ENCODE data around the gene RNF217.

Gene RNF217

DNA sequence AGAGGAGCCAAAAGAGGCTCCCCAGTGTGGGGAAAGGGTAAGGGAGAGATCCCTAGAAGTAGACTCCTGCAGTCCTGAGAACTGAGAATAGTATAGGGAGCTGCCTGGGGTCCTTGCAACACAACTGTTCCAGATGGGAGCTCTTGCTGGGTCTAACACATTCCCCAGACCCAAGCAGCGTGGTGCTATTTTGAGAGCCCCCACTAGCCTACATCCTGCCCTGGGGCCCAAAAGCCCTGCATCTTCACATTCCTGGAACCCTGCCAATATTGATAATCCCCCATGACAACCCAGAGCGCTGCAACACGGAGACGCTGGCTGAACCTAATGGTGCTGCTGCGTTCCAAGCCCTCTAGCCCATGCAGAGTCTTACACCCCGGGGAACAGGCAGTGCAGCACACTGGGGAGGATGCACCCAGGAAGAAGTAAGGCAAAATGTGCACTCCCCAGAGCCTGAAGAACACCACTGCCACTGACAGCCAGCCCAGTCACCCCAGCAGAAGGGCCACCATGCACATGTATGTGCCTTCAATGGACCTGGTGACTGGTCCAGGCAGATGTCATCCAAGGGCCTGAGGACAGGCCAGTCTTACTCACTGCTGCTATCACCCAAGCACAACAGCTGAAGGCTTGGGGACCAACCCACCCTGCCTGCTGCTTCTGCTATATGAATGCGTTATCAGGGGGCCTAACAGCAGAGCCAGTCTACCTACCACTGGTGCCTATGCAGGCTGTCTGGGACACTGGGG lies 7.0 kb upstream of the RNF217 start:
- H3K4me3 ChIP-seq (replicated peaks in 1 of 2; ENCODE audit: low read depth in 2 of 2, low read length in 2 of 2), result no peak overlapping the region
- peak in 1 of 2 donors; percentile 60 for DNase-seq (ENCODE audit: low read depth in 2 of 2)
- TF ChIP-seq, protein P1, sequence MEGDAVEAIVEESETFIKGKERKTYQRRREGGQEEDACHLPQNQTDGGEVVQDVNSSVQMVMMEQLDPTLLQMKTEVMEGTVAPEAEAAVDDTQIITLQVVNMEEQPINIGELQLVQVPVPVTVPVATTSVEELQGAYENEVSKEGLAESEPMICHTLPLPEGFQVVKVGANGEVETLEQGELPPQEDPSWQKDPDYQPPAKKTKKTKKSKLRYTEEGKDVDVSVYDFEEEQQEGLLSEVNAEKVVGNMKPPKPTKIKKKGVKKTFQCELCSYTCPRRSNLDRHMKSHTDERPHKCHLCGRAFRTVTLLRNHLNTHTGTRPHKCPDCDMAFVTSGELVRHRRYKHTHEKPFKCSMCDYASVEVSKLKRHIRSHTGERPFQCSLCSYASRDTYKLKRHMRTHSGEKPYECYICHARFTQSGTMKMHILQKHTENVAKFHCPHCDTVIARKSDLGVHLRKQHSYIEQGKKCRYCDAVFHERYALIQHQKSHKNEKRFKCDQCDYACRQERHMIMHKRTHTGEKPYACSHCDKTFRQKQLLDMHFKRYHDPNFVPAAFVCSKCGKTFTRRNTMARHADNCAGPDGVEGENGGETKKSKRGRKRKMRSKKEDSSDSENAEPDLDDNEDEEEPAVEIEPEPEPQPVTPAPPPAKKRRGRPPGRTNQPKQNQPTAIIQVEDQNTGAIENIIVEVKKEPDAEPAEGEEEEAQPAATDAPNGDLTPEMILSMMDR (IDR thresholded peaks at IDR 0.05; ENCODE audit: low read depth, low read length), result no peak

DNA sequence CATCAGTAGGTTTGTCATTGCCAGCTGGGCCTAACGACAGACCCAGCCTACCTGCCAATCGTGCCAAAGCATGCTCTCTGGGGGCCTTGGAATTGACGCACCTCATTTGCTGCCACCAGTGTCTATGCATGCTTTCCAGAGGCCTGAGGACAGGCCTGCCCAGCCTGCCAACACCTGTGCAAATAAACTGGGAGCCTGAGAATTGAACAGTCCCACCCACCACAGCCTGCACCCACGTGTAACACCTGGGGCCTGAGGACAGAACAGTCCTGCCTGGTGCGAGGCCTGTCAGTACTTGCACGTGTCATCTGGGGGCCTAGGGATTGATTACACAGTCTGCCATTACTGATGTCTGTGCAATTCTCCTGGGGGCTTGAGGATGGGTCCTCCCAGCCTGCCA lies 6.2 kb upstream of the RNF217 start:
- TF ChIP-seq, protein P1 (IDR thresholded peaks at IDR 0.05; ENCODE audit: low read depth, low read length), result no peak
- no peak for DNase-seq (ENCODE audit: low read depth in 2 of 2)
- no peak overlapping the region for H3K4me3 ChIP-seq (replicated peaks in 1 of 2; ENCODE audit: low read depth in 2 of 2, low read length in 2 of 2)

DNA sequence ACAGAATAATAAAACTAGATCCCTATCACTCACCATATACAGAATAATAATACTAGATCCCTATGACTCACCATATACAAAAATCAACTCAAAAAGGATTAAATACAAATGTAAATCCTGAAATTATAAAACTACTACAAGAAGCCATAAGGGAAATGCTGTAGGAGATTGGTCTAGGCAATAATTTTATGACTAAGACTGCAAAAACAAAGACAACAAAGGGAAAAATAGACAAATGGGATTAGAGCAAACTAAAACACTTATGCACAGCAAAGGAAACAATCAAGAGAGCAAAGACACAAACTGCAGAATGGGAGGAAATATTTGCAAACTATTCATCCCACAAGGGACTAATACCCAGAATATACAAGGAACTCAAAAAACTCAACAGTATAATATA lies 4.1 kb upstream of the RNF217 start:
- H3K4me3 ChIP-seq (replicated peaks in 1 of 2; ENCODE audit: low read depth in 2 of 2, low read length in 2 of 2), result no peak overlapping the region
- TF ChIP-seq, protein P1 (IDR thresholded peaks at IDR 0.05; ENCODE audit: low read depth, low read length), result no peak
- DNase-seq (ENCODE audit: low read depth in 2 of 2), result peak in 1 of 2 donors; percentile 30

DNA sequence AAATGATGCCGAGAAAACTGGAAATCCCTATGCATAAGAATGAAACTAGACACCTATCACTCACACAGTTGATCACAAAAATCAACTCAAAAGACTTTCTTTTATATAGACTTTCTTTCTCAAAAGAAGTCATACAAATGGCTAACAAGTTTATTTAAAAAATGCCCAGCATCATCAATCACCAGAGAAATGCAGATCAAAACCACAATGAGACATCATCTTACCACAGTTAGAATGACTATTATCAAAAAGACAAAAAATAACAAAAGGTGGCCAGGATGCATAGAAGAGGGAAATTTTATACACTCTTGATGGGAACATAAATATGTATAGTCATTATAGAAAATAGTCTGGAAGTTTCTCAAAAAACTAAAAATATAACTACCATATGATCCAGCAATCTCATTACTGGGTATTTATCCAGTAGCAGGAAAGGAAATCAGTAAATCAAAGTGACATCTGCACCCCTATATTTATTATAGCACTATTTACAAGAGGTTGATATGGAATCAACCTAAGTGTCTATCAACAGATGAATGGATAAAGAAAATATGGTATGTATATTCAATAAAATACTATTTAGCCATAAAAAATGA lies 3.4 kb upstream of the RNF217 start:
- peak; percentile 33 to 83 for DNase-seq (ENCODE audit: low read depth in 2 of 2)
- no peak overlapping the region for H3K4me3 ChIP-seq (replicated peaks in 1 of 2; ENCODE audit: low read depth in 2 of 2, low read length in 2 of 2)
- TF ChIP-seq, protein P1 (IDR thresholded peaks at IDR 0.05; ENCODE audit: low read depth, low read length), result no peak

DNA sequence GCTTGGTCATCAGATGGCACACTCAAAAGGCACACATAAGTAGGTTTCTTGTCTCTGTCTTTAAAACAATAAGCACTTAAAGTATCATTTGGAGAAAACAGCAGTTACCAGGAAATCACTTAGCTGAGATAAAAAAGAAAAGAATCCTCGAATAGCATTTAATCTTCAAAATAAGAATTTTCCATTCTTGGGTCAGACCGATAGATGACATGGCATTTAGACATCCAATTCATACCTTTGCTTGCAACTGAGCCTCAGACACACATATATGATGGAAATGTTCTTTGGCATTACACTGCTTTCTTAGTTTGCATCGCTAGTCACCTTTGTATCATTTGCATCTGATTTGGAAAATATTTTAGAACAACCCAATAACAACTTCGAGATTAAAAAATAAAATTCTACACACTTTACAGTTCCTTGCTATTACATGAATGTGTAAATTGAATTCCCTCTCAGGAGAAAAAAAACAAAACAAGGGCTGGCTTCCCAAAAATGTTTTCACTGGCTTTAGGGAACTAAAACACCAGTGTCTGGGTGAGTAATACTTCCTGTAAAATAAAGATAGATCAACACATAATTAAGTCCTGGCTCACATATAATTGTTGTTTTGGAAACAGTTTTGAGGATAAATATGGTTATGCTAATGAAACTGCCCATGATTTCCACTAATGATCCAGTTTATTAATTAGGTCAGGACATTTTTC lies 1.3 kb upstream of the RNF217 start:
- peak overlapping the region; percentile 76 to 82 for H3K4me3 ChIP-seq (replicated peaks in 1 of 2; ENCODE audit: low read depth in 2 of 2, low read length in 2 of 2)
- TF ChIP-seq, protein P1 (IDR thresholded peaks at IDR 0.05; ENCODE audit: low read depth, low read length), result no peak
- DNase-seq (ENCODE audit: low read depth in 2 of 2), result peak; percentile 33 to 36

DNA sequence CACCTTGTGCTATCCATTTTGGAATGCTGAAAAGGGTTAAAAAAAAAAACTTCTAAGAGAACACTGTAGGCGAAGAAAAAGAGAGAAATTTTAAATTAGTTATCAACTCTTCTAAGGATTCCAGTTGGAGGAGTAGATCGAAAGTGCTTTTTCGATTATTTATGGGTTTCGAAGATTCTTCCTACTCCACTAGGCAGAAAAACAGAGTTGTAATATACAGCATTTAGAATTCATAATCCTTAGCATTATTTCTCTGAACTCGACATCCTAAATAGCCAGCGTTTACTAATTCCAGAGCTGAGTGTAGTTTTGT lies 817 bp upstream of the RNF217 start:
- TF ChIP-seq, protein P1 (IDR thresholded peaks at IDR 0.05; ENCODE audit: low read depth, low read length), result no peak
- H3K4me3 ChIP-seq (replicated peaks in 1 of 2; ENCODE audit: low read depth in 2 of 2, low read length in 2 of 2), result peak overlapping the region; percentile 76 to 82
- DNase-seq (ENCODE audit: low read depth in 2 of 2), result no peak

All from cardiac fibroblast (primary cell).